ENCODE data around the gene ZNF516.

The ZNF516 gene

GRCh38 chr18:76398295-76398694 is 96.7 kb downstream of the ZNF516 start:
- Histone ChIP-seq H3K9me3 (ENCODE audit: control insufficient read depth, low read length) (no peaks in the 10 kb centered on the region), H3K36me3 (ENCODE audit: control insufficient read depth, insufficient read depth, low read length) (no peaks in the 10 kb centered on the region), H3K27me3 (ENCODE audit: control insufficient read depth, insufficient read depth, low read length, poor library complexity, severe bottlenecking) (no peaks in the 10 kb centered on the region), H3K27ac (ENCODE audit: insufficient read depth, low read depth, low read length, poor library complexity, severe bottlenecking) (no peak overlapping the region), H3K4me1 (ENCODE audit: control insufficient read depth, insufficient read depth, low read length) (no peaks in the 10 kb centered on the region), H3K4me3 (ENCODE audit: insufficient read depth, low read depth, low read length) (no peak overlapping the region)
- WGBS, 2 experiments: 95% methylated on average over 7 of the region's 7 CpGs

DNA sequence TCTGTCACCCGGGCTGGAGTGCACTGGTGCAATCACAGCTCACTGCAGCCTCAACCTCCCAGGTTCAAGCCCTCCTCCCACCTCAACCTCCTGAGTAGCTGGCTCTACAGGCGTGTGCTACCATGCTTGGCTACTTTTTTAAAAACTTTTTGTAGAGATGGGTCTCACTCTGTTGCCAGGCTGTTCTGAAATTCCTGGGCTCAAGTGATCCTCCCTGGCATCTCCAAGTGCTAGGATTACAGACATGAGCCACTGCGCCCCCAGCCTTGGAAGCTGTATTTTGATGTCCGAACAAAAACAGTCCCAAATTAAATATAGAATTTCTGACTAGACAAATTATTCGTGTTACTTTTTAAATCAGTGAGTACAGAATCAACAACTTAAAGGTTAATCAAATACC is 97.4 kb downstream of the ZNF516 start:
- 94% methylated on average over 5 of the region's 5 CpGs for WGBS, 2 experiments

GRCh38 chr18:76396792-76397191 is 98.2 kb downstream of the ZNF516 start:
- 95% methylated on average over 9 of the region's 9 CpGs for WGBS, 2 experiments
- no peaks in the 10 kb centered on the region for H3K4me1 ChIP-seq (ENCODE audit: control insufficient read depth, insufficient read depth, low read length)

More for the DNA sequence above, 97.4 kb downstream of the ZNF516 start:
- no peak overlapping the region for H3K27ac ChIP-seq (ENCODE audit: insufficient read depth, low read depth, low read length, poor library complexity, severe bottlenecking)
- H3K27me3 ChIP-seq (ENCODE audit: control insufficient read depth, insufficient read depth, low read length, poor library complexity, severe bottlenecking): no peaks in the 10 kb centered on the region
- no peaks in the 10 kb centered on the region for H3K4me1 ChIP-seq (ENCODE audit: control insufficient read depth, insufficient read depth, low read length)
- no peak overlapping the region for H3K4me3 ChIP-seq (ENCODE audit: insufficient read depth, low read depth, low read length)
- H3K36me3 ChIP-seq (ENCODE audit: control insufficient read depth, insufficient read depth, low read length): no peaks in the 10 kb centered on the region
- H3K9me3 ChIP-seq (ENCODE audit: control insufficient read depth, low read length): no peaks in the 10 kb centered on the region

DNA sequence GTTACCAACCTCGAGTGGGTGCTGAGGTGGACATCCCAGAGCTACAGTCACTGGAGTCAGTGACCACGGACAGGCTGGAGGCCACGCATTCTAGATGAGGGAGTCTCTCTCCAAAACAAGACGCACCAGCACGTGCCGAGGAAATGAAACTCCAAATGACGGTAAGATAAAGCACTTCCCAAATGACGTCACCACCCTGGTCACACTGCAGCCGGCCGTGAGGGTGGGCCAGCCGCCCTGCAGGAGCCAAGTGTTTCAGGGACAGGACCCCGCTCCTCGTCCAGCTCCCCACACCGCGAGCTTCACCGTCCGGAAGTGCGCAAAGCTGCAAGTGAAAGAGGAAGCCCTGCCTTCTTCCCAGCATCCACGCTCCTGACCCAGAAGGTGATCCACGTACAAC is 99.4 kb downstream of the ZNF516 start:
- Histone ChIP-seq H3K9me3 (ENCODE audit: control insufficient read depth, low read length) (no peaks in the 10 kb centered on the region), H3K27me3 (ENCODE audit: control insufficient read depth, insufficient read depth, low read length, poor library complexity, severe bottlenecking) (no peaks in the 10 kb centered on the region), H3K4me1 (ENCODE audit: control insufficient read depth, insufficient read depth, low read length) (no peaks in the 10 kb centered on the region), H3K36me3 (ENCODE audit: control insufficient read depth, insufficient read depth, low read length) (no peaks in the 10 kb centered on the region), H3K27ac (ENCODE audit: insufficient read depth, low read depth, low read length, poor library complexity, severe bottlenecking) (no peak overlapping the region), H3K4me3 (ENCODE audit: insufficient read depth, low read depth, low read length) (no peak overlapping the region)
- WGBS, 2 experiments: 94 to 95% methylated on average over 20 of the region's 20 CpGs

More at GRCh38 chr18:76396792-76397191, 98.2 kb downstream of the ZNF516 start:
- no peak overlapping the region for H3K4me3 ChIP-seq (ENCODE audit: insufficient read depth, low read depth, low read length)
- H3K27me3 ChIP-seq (ENCODE audit: control insufficient read depth, insufficient read depth, low read length, poor library complexity, severe bottlenecking): no peaks in the 10 kb centered on the region
- no peaks in the 10 kb centered on the region for H3K9me3 ChIP-seq (ENCODE audit: control insufficient read depth, low read length)
- H3K36me3 ChIP-seq (ENCODE audit: control insufficient read depth, insufficient read depth, low read length): no peaks in the 10 kb centered on the region
- H3K27ac ChIP-seq (ENCODE audit: insufficient read depth, low read depth, low read length, poor library complexity, severe bottlenecking): no peak overlapping the region

DNA sequence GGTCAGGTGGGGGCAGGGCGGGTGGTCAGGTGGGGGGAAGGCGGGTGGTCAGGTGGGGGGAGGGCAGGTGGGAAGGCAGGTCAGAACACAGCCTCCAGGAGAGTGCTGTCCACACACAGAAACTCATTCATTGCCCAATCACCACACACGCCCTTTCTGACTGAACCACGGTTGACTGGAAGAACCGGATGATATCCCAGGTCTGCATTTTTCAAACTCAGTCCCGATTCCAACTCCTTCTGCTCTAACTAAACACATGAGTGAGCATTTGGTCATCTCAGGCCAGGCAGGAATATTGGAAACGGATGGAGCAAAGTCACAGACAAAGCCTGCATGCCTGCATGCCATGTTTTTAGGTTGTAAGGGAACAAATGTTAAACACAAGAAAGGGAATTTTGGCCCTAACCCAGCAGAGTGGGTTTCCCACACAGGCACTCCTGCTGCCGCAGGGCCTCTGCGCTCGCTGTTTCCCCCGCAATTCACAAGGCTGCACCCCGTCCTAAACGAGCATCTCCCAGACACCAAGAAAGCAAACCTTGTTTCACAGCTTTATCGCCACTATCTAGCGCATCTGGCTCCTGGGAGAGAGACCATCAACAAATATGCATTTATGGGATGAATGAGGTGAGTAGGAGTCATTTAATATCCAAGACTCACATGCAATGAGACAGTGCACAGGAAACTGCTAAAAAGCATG is 100.1 kb downstream of the ZNF516 start:
- no peak overlapping the region for H3K27ac ChIP-seq (ENCODE audit: insufficient read depth, low read depth, low read length, poor library complexity, severe bottlenecking)
- 87 to 95% methylated on average over 13 to 14 of the region's 15 CpGs for WGBS, 2 experiments
- H3K4me3 ChIP-seq (ENCODE audit: insufficient read depth, low read depth, low read length): no peak overlapping the region
- H3K27me3 ChIP-seq (ENCODE audit: control insufficient read depth, insufficient read depth, low read length, poor library complexity, severe bottlenecking): no peaks in the 10 kb centered on the region
- no peaks in the 10 kb centered on the region for H3K9me3 ChIP-seq (ENCODE audit: control insufficient read depth, low read length)
- no peaks in the 10 kb centered on the region for H3K36me3 ChIP-seq (ENCODE audit: control insufficient read depth, insufficient read depth, low read length)
- H3K4me1 ChIP-seq (ENCODE audit: control insufficient read depth, insufficient read depth, low read length): no peaks in the 10 kb centered on the region

GRCh38 chr18:76392349-76392748 is 102.7 kb downstream of the ZNF516 start:
- Histone ChIP-seq H3K9me3 (ENCODE audit: control insufficient read depth, low read length) (no peaks in the 10 kb centered on the region), H3K27me3 (ENCODE audit: control insufficient read depth, insufficient read depth, low read length, poor library complexity, severe bottlenecking) (no peaks in the 10 kb centered on the region), H3K4me1 (ENCODE audit: control insufficient read depth, insufficient read depth, low read length) (no peaks in the 10 kb centered on the region), H3K27ac (ENCODE audit: insufficient read depth, low read depth, low read length, poor library complexity, severe bottlenecking) (no peak overlapping the region), H3K4me3 (ENCODE audit: insufficient read depth, low read depth, low read length) (no peak overlapping the region), H3K36me3 (ENCODE audit: control insufficient read depth, insufficient read depth, low read length) (peaks cover 4% of the 10 kb centered on the region)
- WGBS, 2 experiments: 94% methylated on average over 5 of the region's 5 CpGs

DNA sequence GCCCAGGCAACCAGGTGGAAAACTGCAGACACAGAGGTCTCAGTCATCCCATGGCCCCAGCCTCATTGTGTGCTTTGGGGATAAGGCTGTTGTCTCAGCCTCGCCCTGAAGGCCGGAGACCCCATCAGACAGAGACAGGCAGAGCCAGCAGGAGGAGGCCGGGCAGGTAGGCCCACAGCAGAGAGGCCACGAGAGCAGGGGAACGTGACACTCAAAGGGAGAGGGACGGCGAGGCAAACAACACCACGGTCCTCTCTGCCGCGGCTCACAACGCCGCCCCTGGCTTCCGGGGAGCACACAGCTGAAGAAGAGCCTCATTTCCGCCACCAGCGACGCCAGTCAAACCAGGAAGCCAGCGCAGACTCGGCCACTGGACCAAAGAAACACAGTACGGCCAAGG is 103.3 kb downstream of the ZNF516 start:
- no peak overlapping the region for H3K27ac ChIP-seq (ENCODE audit: insufficient read depth, low read depth, low read length, poor library complexity, severe bottlenecking)
- no peaks in the 10 kb centered on the region for H3K9me3 ChIP-seq (ENCODE audit: control insufficient read depth, low read length)
- 95% methylated on average over 19 of the region's 19 CpGs for WGBS, 2 experiments
- H3K27me3 ChIP-seq (ENCODE audit: control insufficient read depth, insufficient read depth, low read length, poor library complexity, severe bottlenecking): no peaks in the 10 kb centered on the region
- peaks cover 4% of the 10 kb centered on the region for H3K36me3 ChIP-seq (ENCODE audit: control insufficient read depth, insufficient read depth, low read length)
- no peak overlapping the region for H3K4me3 ChIP-seq (ENCODE audit: insufficient read depth, low read depth, low read length)
- H3K4me1 ChIP-seq (ENCODE audit: control insufficient read depth, insufficient read depth, low read length): no peaks in the 10 kb centered on the region

DNA sequence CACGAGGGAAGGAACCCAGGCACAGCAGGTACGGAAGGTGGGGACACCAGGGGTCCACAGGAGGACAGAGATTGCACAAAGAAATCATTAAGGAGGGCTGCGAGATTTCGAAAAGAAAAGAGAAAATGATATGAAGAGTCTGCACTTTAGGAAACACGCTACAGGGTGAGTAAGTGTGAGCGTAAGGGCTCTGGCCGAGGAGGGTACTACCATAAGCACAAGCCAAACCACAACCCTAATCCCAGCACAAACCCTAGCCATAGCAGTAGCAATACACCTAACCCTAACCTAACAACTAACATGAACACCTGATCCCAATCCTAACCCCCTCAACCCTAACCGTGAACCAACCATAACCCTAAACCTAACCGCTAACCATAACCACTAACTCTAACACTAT is 104.0 kb downstream of the ZNF516 start:
- Histone ChIP-seq H3K4me1 (ENCODE audit: control insufficient read depth, insufficient read depth, low read length) (no peaks in the 10 kb centered on the region), H3K9me3 (ENCODE audit: control insufficient read depth, low read length) (no peaks in the 10 kb centered on the region), H3K36me3 (ENCODE audit: control insufficient read depth, insufficient read depth, low read length) (peaks cover 4% of the 10 kb centered on the region), H3K27ac (ENCODE audit: insufficient read depth, low read depth, low read length, poor library complexity, severe bottlenecking) (no peak overlapping the region), H3K27me3 (ENCODE audit: control insufficient read depth, insufficient read depth, low read length, poor library complexity, severe bottlenecking) (no peaks in the 10 kb centered on the region), H3K4me3 (ENCODE audit: insufficient read depth, low read depth, low read length) (no peak overlapping the region)
- WGBS, 2 experiments: 89 to 90% methylated on average over 9 of the region's 9 CpGs

DNA sequence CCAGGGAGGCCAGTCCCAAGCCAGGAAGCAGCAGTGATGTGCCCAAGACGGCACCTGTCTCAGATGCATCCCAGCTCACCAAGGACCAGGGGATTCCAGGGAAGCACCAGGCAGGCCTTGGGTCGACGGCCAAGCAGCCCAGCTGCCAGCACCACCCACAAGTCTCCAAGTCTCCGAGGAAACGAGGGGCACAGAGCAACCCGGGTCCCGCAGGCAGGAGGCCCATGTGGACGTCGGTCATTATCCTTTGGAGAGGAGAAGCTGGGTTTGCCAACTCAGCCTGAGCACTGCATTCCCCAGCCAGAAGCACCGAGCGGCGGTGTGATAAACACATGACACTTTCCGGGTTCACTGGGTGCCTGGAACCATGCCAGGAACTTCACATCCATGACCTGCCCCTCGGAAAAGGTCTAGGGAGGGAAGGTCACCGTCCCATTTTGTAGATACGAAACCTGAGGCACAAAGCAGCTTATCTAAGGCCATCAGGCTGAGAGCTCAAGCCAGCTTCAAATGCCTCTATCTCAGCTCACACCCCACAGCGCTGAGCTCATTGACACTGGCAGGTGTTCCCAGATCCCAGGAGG is 104.5 kb downstream of the ZNF516 start:
- Histone ChIP-seq H3K4me1 (ENCODE audit: control insufficient read depth, insufficient read depth, low read length) (no peaks in the 10 kb centered on the region), H3K9me3 (ENCODE audit: control insufficient read depth, low read length) (no peaks in the 10 kb centered on the region), H3K27ac (ENCODE audit: insufficient read depth, low read depth, low read length, poor library complexity, severe bottlenecking) (no peak overlapping the region), H3K36me3 (ENCODE audit: control insufficient read depth, insufficient read depth, low read length) (peaks cover 4% of the 10 kb centered on the region), H3K4me3 (ENCODE audit: insufficient read depth, low read depth, low read length) (no peak overlapping the region), H3K27me3 (ENCODE audit: control insufficient read depth, insufficient read depth, low read length, poor library complexity, severe bottlenecking) (no peaks in the 10 kb centered on the region)
- WGBS, 2 experiments: 91 to 92% methylated on average over 17 of the region's 17 CpGs

GRCh38 chr18:76389716-76390115 is 105.3 kb downstream of the ZNF516 start:
- Histone ChIP-seq H3K4me3 (ENCODE audit: insufficient read depth, low read depth, low read length) (no peak overlapping the region), H3K27me3 (ENCODE audit: control insufficient read depth, insufficient read depth, low read length, poor library complexity, severe bottlenecking) (no peaks in the 10 kb centered on the region), H3K4me1 (ENCODE audit: control insufficient read depth, insufficient read depth, low read length) (no peaks in the 10 kb centered on the region), H3K36me3 (ENCODE audit: control insufficient read depth, insufficient read depth, low read length) (peaks cover 4% of the 10 kb centered on the region), H3K27ac (ENCODE audit: insufficient read depth, low read depth, low read length, poor library complexity, severe bottlenecking) (no peak overlapping the region), H3K9me3 (ENCODE audit: control insufficient read depth, low read length) (no peaks in the 10 kb centered on the region)
- 88 to 91% methylated on average over 11 of the region's 11 CpGs for WGBS, 2 experiments

Measured in ectodermal cell (in vitro differentiated cells).